K562 (cell line): ENCODE measurements around the gene PRAMEF12.

ENCODE experiments used
- CHD4 ChIP-seq: fragments of 200-600 bp; sonication (generic); IDR thresholded peaks from 3 replicates; pipeline ENCODE4 v1.6.1; 2012; ENCODE audit warnings: low read depth, mild to moderate bottlenecking, mixed read lengths, low read length, inconsistent platforms; ENCODE audit not compliant: insufficient read depth, insufficient replicate concordance, poor library complexity, severe bottlenecking
- ETV5 ChIP-seq: sonication (generic); formaldehyde crosslinking; IDR thresholded peaks from 2 replicates; pipeline ENCODE4 v1.4.0; 2020; ENCODE audit warnings: low read depth, mild to moderate bottlenecking, missing genetic modification reagents
- NRF1 ChIP-seq, 2 experiments: fragments of 450-650 bp; IDR thresholded peaks in 1 of 2; conservative IDR thresholded peaks in 1 of 2; 2 replicates each; pipeline ENCODE4 v1.6.1; 2014; ENCODE audit warnings: mild to moderate bottlenecking in 2 of 2
- REST ChIP-seq, 2 experiments: fragments of 450-650 bp; formaldehyde crosslinking in 1 of 2; IDR thresholded peaks; 2 replicates each; pipeline versions ENCODE4 v1.4.0 to v1.6.1; 2014 to 2020; ENCODE audit warnings: mild to moderate bottlenecking in 2 of 2, borderline replicate concordance in 1 of 2, low read depth in 1 of 2
- ZFX ChIP-seq: sonication (generic); formaldehyde crosslinking; IDR thresholded peaks from 2 replicates; pipeline ENCODE4 v1.8.0; 2022; ENCODE audit warnings: mild to moderate bottlenecking, missing genetic modification reagents, moderate library complexity

DNA sequence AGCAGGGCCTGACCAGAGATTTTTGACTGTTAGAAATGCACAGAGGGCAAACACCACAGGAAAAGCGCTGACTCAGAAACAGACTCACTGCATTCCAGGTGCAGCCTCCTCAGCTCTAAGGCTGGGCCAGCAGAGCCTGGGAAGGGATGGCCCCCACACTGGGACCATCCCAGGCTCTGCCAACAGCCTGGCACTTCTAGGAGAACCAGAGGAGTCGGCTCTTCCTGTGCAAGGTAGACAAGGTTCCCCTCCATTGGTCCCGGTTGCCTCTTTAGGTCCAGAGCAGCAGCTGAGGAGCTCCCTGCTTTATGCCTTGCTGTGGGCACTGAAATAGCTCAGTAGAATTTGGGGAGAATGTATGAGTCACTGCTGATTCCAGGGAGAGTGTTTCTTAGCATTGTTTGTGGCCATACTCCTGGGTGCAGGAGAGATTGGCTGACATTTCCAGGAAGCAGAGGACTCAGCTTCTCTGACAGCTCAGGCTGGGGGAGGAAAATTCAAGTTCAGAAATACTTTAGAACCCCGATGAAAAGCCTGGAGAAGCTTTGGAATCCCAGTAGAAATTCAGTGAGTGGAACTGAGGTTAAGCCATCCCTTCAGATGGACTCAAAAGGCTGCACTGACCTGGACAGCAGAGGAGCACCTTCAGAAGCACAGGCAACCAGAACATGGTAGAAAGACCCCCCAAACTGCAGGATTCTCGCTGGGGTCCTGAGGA lies 37.3 kb downstream of the PRAMEF12 start:
- TF ChIP-seq ETV5 (CRISPR knock-in tag) (no peak), ZFX (CRISPR knock-in tag) (no peak), REST (IDR thresholded peaks at IDR 0.05; ENCODE audit: borderline replicate concordance) (no peak), REST (CRISPR knock-in tag; IDR thresholded peaks at IDR 0.05; ENCODE audit: low read depth) (no peak), CHD4 (no peak), NRF1 (conservative IDR thresholded peaks at IDR 0.05 in 1 of 2, IDR thresholded peaks at IDR 0.05 in 1 of 2) (no peak)
